ENCODE data around the gene RPS6KA1. TPM values are rescaled to one million over a fixed set of nuclear protein-coding genes. Genes with fewer than 3 reads are reported as not detected.

RPS6KA1 gene
- total RNA-seq, 2 donors from 2014 or later = 41.3 TPM

DNA sequence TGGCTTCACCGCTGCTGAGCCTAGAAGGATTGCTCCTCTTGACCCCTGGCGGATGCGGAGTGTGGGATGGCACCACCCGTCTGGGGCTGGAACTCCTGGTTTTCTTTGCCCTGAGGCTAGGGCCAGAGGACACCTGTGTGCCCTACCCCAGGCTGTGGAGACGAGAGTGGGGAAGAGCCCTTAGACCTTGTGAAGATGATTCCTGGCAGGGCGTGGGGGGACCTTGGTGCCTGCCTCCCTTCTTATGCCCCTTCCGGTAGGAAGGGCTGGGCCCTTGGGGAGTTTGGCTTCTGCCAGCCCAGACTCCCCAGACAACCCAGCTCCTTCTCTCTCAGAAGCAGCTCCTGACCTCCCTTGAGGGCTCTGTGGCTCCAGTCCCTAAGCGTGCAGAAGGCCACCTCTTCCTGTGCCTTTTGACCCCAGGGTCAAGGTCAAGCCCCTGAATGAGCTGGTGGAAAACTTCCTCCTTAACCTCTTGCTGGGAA, 891 bp downstream of the RPS6KA1 start:
- Histone ChIP-seq H3K27ac (ENCODE audit: low read depth, low read length) (no peak overlapping the region), H3K4me3 (ENCODE audit: low read length) (peak overlapping the region; percentile 93), H3K9ac (ENCODE audit: extremely low read depth, low read length, poor library complexity, severe bottlenecking) (peak overlapping the region; percentile 67), H3K27me3 (ENCODE audit: control insufficient read depth, insufficient read depth, low read length, poor library complexity, severe bottlenecking) (no peaks in the 10 kb centered on the region), H3K4me1 (ENCODE audit: control insufficient read depth, insufficient read depth, low read length) (no peaks in the 10 kb centered on the region), H3K9me3 (ENCODE audit: control insufficient read depth, low read length) (no peaks in the 10 kb centered on the region), H3K36me3 (ENCODE audit: control insufficient read depth, insufficient read depth, low read length) (no peaks in the 10 kb centered on the region)
- Mint-ChIP-seq H3K36me3 (ENCODE audit: low read depth) (no peaks in the 10 kb centered on the region), H3K9me3 (no peaks in the 10 kb centered on the region), H3K27ac (peak overlapping the region; percentile 88), H3K4me1 (peaks cover 22% of the 10 kb centered on the region), H3K4me3 (peak overlapping the region; percentile 79), H3K27me3 (ENCODE audit: insufficient read depth) (no peaks in the 10 kb centered on the region)
- WGBS, 2 experiments (ENCODE audit: insufficient coverage in 1 of 2, insufficient read length in 1 of 2) = 21 to 26% methylated on average over 6 to 8 of the region's 8 CpGs
- TF ChIP-seq, protein P1, sequence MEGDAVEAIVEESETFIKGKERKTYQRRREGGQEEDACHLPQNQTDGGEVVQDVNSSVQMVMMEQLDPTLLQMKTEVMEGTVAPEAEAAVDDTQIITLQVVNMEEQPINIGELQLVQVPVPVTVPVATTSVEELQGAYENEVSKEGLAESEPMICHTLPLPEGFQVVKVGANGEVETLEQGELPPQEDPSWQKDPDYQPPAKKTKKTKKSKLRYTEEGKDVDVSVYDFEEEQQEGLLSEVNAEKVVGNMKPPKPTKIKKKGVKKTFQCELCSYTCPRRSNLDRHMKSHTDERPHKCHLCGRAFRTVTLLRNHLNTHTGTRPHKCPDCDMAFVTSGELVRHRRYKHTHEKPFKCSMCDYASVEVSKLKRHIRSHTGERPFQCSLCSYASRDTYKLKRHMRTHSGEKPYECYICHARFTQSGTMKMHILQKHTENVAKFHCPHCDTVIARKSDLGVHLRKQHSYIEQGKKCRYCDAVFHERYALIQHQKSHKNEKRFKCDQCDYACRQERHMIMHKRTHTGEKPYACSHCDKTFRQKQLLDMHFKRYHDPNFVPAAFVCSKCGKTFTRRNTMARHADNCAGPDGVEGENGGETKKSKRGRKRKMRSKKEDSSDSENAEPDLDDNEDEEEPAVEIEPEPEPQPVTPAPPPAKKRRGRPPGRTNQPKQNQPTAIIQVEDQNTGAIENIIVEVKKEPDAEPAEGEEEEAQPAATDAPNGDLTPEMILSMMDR (conservative IDR thresholded peaks at IDR 0.05) = no peak
- peak; percentile 78 for DNase-seq

- peak overlapping the region; percentile 93 for H3K4me3 ChIP-seq (ENCODE audit: low read length)
- H3K4me1 Mint-ChIP-seq = peaks cover 22% of the 10 kb centered on the region
- no peaks in the 10 kb centered on the region for H3K27me3 Mint-ChIP-seq (ENCODE audit: insufficient read depth)
- H3K4me3 Mint-ChIP-seq = peak overlapping the region; percentile 79
- H3K27me3 ChIP-seq (ENCODE audit: control insufficient read depth, insufficient read depth, low read length, poor library complexity, severe bottlenecking) = no peaks in the 10 kb centered on the region
- peak overlapping the region; percentile 88 for H3K27ac Mint-ChIP-seq
- no peaks in the 10 kb centered on the region for H3K9me3 Mint-ChIP-seq
- 12 to 40% methylated on average over 1 to 9 of the region's 9 CpGs for WGBS, 2 experiments (ENCODE audit: insufficient coverage in 1 of 2, insufficient read length in 1 of 2)
- DNase-seq = peak; percentile 96
- H3K4me1 ChIP-seq (ENCODE audit: control insufficient read depth, insufficient read depth, low read length) = no peaks in the 10 kb centered on the region
- no peaks in the 10 kb centered on the region for H3K36me3 Mint-ChIP-seq (ENCODE audit: low read depth)
- no peak overlapping the region for H3K27ac ChIP-seq (ENCODE audit: low read depth, low read length)
- TF ChIP-seq, protein P1 (conservative IDR thresholded peaks at IDR 0.05) = peak; percentile 71
- peak overlapping the region; percentile 67 for H3K9ac ChIP-seq (ENCODE audit: extremely low read depth, low read length, poor library complexity, severe bottlenecking)
- H3K36me3 ChIP-seq (ENCODE audit: control insufficient read depth, insufficient read depth, low read length) = no peaks in the 10 kb centered on the region
- H3K9me3 ChIP-seq (ENCODE audit: control insufficient read depth, low read length) = no peaks in the 10 kb centered on the region
Measured at GRCh38 chr1:26530895-26531598, 1.5 kb downstream of the RPS6KA1 start.

GRCh38 chr1:26531651-26532131, 2.1 kb downstream of the RPS6KA1 start:
- Mint-ChIP-seq H3K9me3 (no peaks in the 10 kb centered on the region), H3K4me3 (peak overlapping the region; percentile 79), H3K36me3 (ENCODE audit: low read depth) (no peaks in the 10 kb centered on the region), H3K27me3 (ENCODE audit: insufficient read depth) (no peaks in the 10 kb centered on the region), H3K27ac (peak overlapping the region; percentile 88), H3K4me1 (peaks cover 22% of the 10 kb centered on the region)
- no peaks in the 10 kb centered on the region for H3K27me3 ChIP-seq (ENCODE audit: control insufficient read depth, insufficient read depth, low read length, poor library complexity, severe bottlenecking)
- H3K36me3 ChIP-seq (ENCODE audit: control insufficient read depth, insufficient read depth, low read length) = no peaks in the 10 kb centered on the region
- H3K9me3 ChIP-seq (ENCODE audit: control insufficient read depth, low read length) = no peaks in the 10 kb centered on the region
- WGBS, 2 experiments (ENCODE audit: insufficient coverage in 1 of 2, insufficient read length in 1 of 2) = 81 to 90% methylated on average over 4 to 12 of the region's 12 CpGs
- DNase-seq = no peak
- no peak overlapping the region for H3K27ac ChIP-seq (ENCODE audit: low read depth, low read length)
- TF ChIP-seq, protein P1 (conservative IDR thresholded peaks at IDR 0.05) = no peak
- H3K4me3 ChIP-seq (ENCODE audit: low read length) = peak overlapping the region; percentile 93
- H3K9ac ChIP-seq (ENCODE audit: extremely low read depth, low read length, poor library complexity, severe bottlenecking) = no peak overlapping the region
- no peaks in the 10 kb centered on the region for H3K4me1 ChIP-seq (ENCODE audit: control insufficient read depth, insufficient read depth, low read length)

All from endodermal cell (in vitro differentiated cells).